Esophagus mucosa (tissue), 1 donor: ENCODE results near the gene ALLC. TPM values are rescaled to one million over a fixed set of nuclear protein-coding genes. Genes with fewer than 3 reads are reported as not detected.
"Not testable (repeated sequence)": the region's sequence is repeated elsewhere in the genome, so short reads cannot be mapped to it uniquely, and the experiment has no call there.

Experiments used
- ATAC-seq: fragments of 200-7000 bp; cut with Tn5 transposase; one replicate; pipeline ENCODE4 v1.9.1; 2020
- total RNA-seq: library from RNA; stranded (reverse); gene quantifications from one replicate; pipeline ENCODE4 v1.2.4, GENCODE V29; 2023
- donor health status: DM: yes; HTN: yes; CAD: no.

ALLC gene
- total RNA-seq, 1 donor from 2014 or later: not detected

DNA sequence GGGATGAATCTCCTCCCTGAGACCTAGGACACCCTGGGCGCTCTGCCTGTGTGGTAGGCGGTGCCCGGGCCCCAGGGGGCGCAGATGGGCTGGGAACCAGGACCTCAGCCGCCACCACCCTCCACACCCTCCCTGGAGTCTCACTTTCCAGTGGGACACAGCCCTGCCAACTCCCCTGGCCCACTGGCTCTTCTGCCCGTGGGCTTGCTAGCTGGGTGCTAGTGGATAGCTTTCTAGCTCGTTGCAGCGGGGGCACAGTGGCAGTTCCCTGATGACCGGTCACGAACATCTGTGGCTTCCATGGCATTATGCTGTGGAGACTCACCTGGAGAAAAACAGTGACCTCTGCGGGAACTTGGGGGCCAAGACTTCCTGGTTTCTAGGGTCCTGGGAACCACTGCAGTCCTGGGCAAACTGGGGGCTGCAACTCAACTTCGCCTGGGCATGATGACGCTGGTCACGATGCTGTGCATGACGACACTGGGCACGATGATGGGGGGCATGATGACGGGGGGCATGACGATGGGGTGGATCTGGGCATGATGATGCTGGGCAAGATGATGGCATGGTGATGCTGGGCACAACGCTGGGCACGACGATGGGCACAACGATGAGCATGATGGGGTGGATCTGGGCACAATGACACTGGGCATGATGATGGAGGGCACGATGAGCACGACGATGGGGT, 31.0 kb upstream of the ALLC start:
- ATAC-seq: peak; percentile 28

DNA sequence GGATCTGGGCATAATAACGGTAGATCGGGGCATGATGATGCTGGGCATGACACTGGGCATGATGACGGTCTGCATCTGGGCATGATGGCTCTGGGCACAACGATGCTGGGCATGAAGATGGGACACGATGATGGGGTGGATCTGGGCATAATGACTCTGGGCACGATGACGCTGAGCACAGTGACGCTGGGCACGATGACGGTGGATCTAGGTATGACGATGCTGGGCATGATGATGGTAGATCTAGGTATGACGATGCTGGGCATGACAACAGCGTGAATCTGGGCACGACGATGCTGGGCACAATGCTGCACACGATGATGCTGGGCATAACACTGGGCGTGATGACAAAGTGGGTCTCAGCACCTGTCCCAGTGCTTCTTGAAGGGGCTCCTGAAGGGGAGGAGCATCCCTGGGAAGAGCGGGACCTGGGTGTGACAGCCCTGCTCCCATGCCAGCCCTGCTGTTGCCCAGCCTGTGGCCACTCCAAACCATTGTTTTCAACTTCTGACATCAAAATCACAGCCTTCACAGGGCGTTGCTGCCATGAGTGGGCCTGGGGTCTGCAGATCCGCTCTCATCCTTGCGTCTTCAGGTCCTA, 30.4 kb upstream of the ALLC start:
- no peak for ATAC-seq

- no peak for ATAC-seq
These were observed 29.7 kb upstream of the ALLC start for GRCh38 chr2:3628241-3628679.

DNA sequence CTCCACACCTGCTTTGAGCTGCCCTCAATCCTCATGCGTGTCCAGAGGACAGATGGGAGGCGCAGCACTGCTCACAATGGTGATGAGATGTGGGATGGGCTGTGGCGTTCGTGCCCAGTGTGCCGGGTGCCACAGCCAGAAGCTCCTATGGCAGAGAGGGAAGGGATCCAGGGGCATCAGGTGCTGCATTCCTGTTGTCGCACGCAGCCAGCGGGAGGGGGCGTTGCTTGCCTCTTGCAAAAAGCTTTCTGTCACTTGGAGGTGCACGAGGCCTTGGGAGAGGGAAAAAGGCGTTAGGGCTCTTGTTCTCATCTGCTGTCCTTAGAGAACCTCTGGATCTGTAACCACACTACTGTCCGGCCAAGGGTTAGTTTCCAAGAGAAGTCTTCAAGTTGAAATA, 29.2 kb upstream of the ALLC start:
- no peak for ATAC-seq

DNA sequence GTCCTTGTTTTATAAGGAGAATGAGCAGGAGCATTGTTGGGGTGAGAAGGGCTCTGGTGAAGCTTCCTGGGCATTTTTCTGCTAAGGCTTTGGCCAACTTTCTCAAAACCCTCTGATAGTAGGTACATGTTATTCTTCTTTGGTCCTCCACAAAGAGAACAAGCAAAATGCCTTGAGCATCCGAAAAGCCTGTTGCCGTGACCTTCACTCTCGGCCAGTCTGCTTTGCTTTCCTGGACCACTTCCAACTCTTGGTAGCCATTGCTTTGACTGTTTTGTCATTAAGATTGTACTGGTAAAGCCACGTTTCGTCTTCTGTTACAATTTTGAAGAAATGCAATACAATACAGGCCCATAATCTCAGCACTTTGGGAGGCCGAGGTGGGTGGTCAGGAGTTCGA, 27.4 kb upstream of the ALLC start:
- no peak for ATAC-seq

GRCh38 chr2:3631161-3631850, 26.7 kb upstream of the ALLC start:
- ATAC-seq: no peak

DNA sequence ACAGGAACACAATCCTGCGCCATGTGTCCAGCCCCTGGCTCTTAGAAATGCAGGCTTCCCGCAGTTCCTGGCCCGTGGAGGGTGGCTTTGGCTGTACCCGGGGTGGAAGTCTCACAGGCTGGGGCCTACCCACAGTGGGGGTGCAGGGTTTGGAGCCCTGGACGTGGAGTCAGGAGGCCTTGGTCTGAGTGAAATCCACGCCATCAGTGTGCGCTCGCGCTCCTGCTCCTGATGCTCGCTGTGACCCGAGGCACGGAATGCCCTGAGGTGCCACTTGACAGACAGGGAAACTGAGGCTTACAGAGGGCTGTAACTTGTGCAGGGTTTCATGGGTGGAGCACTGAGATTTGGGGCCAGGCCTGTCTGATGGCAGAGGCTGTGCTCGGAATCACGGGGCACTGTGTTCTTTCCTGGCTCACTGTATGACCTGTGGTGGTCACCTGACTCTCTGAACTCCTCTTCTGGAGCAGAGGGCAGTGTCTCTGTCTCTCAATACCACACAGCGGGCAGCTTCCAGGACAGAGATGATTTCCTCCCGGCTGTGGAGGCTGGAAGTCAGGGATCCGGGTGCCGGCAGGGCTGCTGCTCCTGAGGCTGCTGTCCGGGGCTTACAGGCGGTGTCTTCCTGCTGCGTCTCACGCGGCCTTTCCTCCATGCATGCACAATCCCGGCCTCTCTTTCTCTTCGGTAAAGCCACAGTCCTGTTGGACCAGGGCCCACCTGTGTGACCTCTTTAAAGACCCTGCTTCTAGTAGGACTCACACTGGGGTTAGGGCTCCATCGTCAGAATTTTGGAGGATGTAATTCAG, 25.9 kb upstream of the ALLC start:
- ATAC-seq: no peak

GRCh38 chr2:3633089-3633981, 24.7 kb upstream of the ALLC start:
- peak; percentile 69 for ATAC-seq

GRCh38 chr2:3633982-3634595, 23.9 kb upstream of the ALLC start:
- no peak for ATAC-seq

GRCh38 chr2:3634596-3635121, 23.3 kb upstream of the ALLC start:
- ATAC-seq: no peak

DNA sequence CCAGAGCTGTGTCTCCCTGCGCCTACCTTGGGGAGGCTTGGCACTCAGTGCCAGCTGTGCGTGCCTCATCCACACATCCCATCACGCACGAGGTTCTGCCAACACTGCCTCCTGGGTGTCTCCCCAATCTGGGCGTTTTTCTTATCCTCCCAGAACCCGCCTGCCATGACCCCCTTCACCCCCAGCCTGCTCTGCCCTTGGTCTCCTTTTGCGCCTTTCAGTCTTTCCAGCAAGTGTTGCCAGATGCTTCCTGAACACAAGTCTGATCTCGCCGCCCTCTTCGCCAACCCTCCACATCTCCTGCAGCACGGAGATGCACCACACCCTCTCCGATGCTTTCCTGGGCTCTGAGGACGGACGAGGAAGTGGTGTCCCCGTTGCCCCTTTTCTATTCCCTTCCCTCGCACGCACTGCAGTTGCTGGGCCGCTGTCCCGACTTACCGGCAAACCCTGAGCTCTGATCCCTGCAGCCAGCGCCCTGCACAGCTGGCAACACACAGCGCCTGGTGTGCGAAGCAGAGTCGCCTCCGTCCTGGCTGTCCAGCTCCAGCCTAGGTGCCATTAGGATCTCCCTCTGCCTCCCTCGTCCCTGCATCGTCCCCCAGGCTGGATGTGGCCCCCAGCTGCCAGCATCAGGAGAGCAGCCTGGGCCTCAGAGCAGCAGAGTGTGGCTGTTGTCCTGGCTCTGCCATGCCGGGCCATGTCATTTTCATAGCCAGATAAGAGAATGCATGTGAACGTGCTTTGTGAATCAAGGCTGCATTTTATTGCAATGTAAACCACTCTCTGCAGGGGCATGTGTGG, 22.6 kb upstream of the ALLC start:
- no peak for ATAC-seq

DNA sequence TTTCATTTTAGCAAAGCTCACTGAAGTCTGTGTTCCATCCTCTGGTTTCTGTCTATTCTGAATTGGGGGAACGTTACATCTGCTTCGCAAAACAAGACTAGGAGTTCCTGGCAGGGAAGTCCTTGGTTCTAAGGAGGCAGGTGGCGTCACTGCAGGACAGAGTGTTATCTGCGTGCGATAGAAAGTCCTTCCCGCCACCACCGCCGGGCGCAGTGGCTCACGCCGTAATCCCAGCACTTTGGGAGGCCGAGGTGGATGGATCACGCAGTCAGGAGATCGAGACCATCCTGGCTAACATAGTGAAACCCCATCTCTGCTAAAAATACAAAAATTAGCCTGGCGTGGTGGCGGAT, 22.0 kb upstream of the ALLC start:
- not testable (repeated sequence) for ATAC-seq

DNA sequence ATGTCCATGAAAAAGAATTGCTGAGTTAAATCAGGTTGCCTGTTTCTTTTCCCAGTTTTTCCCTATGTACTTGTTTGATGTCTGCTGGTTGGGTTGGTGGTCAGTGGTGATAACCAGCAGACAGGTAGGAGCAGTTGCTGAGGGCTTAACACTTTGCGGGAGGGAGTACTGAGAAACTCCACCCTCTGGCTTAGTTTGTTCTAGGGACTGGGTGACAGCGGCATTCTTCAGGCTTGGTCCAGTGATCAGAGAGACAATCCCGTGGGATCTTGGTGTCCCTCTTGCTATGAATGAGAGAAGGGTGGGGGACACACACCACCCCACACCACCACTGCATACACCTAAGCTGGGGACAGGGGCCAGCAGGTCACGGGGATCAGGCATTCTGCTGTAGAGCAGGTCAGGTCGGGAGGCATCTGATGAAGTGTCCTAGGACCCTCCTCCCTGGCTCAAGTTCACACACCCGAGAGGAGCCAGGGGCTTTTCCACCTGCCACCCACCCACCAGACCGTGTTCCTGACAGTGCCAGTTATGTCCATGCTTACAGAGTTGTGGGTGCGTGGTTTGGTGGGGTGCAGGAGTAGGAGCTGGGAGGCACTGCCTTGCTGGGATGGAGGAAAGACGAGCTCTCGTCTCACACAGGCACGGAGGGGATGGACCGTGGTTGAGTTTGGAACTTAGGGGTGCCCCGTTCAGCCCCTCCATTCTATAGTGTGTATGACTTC, 21.3 kb upstream of the ALLC start:
- no peak for ATAC-seq

- no peak for ATAC-seq
These were observed 20.7 kb upstream of the ALLC start for GRCh38 chr2:3637311-3637675.

GRCh38 chr2:3637692-3638455, 20.1 kb upstream of the ALLC start:
- ATAC-seq: no peak

DNA sequence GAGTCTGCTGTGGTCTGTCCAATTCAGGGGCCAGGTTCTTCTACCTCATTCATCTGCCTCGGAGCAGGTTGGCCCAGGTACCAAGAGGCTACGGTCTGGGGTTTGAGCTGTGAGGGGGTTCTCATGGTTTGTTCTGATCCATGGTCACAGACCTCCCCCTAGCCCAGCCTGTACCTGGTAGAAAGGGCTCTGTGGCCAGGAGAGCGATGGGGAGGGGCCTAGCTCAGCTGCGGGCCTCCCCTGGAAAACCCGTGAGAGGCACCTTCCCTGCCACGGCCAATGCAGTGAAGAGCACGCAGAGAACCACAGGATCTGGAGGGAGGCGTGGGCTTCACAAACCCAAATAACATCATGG, 19.6 kb upstream of the ALLC start:
- ATAC-seq: no peak

- ATAC-seq: no peak
These were observed 18.9 kb upstream of the ALLC start for GRCh38 chr2:3639015-3639630.

- ATAC-seq: no peak
These were observed 18.3 kb upstream of the ALLC start for GRCh38 chr2:3639653-3640052.

GRCh38 chr2:3641181-3641580, 16.8 kb upstream of the ALLC start:
- ATAC-seq: no peak
